Measurements from ENCODE around the gene MYH16. TPM values are rescaled to one million over a fixed set of nuclear protein-coding genes. Genes with fewer than 3 reads are reported as not detected.

MYH16 gene
- total and polyA plus RNA-seq, 7 donors: 0.19 TPM; not detected in 6

- TF ChIP-seq EP300 (IDR thresholded peaks at IDR 0.05) (no peak), POLR2A (IDR thresholded peaks at IDR 0.05) (no peak), CTCF (IDR thresholded peaks at IDR 0.05) (no peak), POLR2AphosphoS5 (IDR thresholded peaks at IDR 0.05) (no peak)
- peaks cover 0 to 7% (median 0%) of the 10 kb centered on the region in 3 donors for H3K27me3 ChIP-seq
- H3K4me1 ChIP-seq: no peaks in the 10 kb centered on the region
- WGBS, 2 donors: 87 to 92% methylated on average over 5 of the region's 5 CpGs
- no peaks in the 10 kb centered on the region for H3K36me3 ChIP-seq
- no peak for DNase-seq
- peaks cover 0 to 2% (median 0%) of the 10 kb centered on the region in 4 donors for H3K9me3 ChIP-seq
- H3K4me3 ChIP-seq: no peak overlapping the region
- no peak overlapping the region for H3K27ac ChIP-seq
- intact Hi-C loops (cut with DNase I): no loop called here
Measured at GRCh38 chr7:99243751-99244337, 28.8 kb upstream of the MYH16 start.

GRCh38 chr7:99244939-99245338, 27.7 kb upstream of the MYH16 start:
- Histone ChIP-seq H3K4me3 (no peak overlapping the region), H3K27ac (no peak overlapping the region), H3K27me3 (peaks cover 0 to 4% (median 0%) of the 10 kb centered on the region in 3 donors), H3K36me3 (no peaks in the 10 kb centered on the region), H3K9me3 (peaks cover 0 to 2% (median 0%) of the 10 kb centered on the region in 4 donors), H3K4me1 (no peaks in the 10 kb centered on the region)
- intact Hi-C loops (cut with DNase I): no loop called here
- WGBS, 2 donors: 77 to 81% methylated on average over 3 of the region's 3 CpGs
- DNase-seq: no peak
- no peak for TF ChIP-seq EP300 (IDR thresholded peaks at IDR 0.05)
- no peak for TF ChIP-seq POLR2A (IDR thresholded peaks at IDR 0.05)
- TF ChIP-seq POLR2AphosphoS5 (IDR thresholded peaks at IDR 0.05): no peak
- no peak for TF ChIP-seq CTCF (IDR thresholded peaks at IDR 0.05)

GRCh38 chr7:99248391-99249095, 24.1 kb upstream of the MYH16 start:
- 79 to 87% methylated on average over 10 of the region's 10 CpGs for WGBS, 2 donors
- no peaks in the 10 kb centered on the region for H3K4me1 ChIP-seq
- H3K4me3 ChIP-seq: no peak overlapping the region
- intact Hi-C loops (cut with DNase I): no loop called here
- no peak overlapping the region for H3K27ac ChIP-seq
- no peaks in the 10 kb centered on the region for H3K36me3 ChIP-seq
- no peak for DNase-seq
- peaks cover 0 to 21% (median 0%) of the 10 kb centered on the region in 3 donors for H3K27me3 ChIP-seq
- H3K9me3 ChIP-seq: no peaks in the 10 kb centered on the region
- TF ChIP-seq EP300 (IDR thresholded peaks at IDR 0.05): no peak
- no peak for TF ChIP-seq POLR2AphosphoS5 (IDR thresholded peaks at IDR 0.05)
- TF ChIP-seq POLR2A (IDR thresholded peaks at IDR 0.05): no peak
- TF ChIP-seq CTCF (IDR thresholded peaks at IDR 0.05): no peak

GRCh38 chr7:99249985-99250575, 22.6 kb upstream of the MYH16 start:
- H3K4me1 ChIP-seq: no peaks in the 10 kb centered on the region
- no peaks in the 10 kb centered on the region for H3K9me3 ChIP-seq
- no peaks in the 10 kb centered on the region for H3K36me3 ChIP-seq
- H3K4me3 ChIP-seq: no peak overlapping the region
- TF ChIP-seq CTCF (IDR thresholded peaks at IDR 0.05): no peak
- TF ChIP-seq POLR2AphosphoS5 (IDR thresholded peaks at IDR 0.05): no peak
- TF ChIP-seq POLR2A (IDR thresholded peaks at IDR 0.05): no peak
- no peak for TF ChIP-seq EP300 (IDR thresholded peaks at IDR 0.05)
- no peak for DNase-seq
- 87 to 89% methylated on average over 8 of the region's 8 CpGs for WGBS, 2 donors
- intact Hi-C loops (cut with DNase I): no loop called here
- H3K27ac ChIP-seq: no peak overlapping the region
- H3K27me3 ChIP-seq: peaks cover 0 to 21% (median 0%) of the 10 kb centered on the region in 3 donors
